Measurements from ENCODE around the gene PKIB.

The PKIB gene

DNA sequence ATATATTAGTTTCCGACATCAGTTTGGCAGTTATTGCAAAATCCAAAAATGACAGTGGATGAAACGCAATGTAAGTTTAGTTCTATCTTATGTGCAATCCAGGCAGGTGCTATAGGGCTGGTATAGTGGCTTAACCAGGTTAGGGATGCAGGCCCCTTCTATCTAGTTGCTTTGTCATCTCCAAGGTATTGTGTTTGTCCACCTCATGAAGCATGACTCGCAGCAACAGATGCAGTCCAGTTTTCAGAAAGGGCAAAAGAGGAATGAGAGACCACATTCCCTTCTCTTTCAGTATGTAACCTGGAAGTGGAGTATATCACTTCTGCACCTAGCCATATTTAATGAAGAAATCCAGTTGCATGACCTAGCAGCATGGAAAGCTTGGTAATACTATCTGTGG, 59.7 kb downstream of the PKIB start:
- no peak for DNase-seq

DNA sequence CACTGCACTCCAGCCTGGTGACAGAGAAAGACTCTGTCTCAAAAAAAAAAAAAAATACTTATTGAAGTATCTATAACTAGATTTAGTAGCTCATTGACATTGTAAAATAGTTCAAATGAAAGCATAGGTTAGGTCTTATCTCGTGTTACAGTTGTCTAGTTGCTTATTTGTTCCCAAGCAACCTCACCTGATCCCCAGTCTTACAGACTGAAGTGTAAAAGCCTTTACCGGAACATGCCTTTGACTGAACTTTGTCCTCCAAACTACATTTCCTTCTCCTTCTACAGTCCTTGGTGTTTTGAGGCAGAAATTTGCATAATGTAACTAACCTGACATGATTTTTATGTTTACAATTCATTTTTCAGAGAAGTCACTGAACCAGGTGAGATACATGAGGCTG, 61.0 kb downstream of the PKIB start:
- DNase-seq = no peak

DNA sequence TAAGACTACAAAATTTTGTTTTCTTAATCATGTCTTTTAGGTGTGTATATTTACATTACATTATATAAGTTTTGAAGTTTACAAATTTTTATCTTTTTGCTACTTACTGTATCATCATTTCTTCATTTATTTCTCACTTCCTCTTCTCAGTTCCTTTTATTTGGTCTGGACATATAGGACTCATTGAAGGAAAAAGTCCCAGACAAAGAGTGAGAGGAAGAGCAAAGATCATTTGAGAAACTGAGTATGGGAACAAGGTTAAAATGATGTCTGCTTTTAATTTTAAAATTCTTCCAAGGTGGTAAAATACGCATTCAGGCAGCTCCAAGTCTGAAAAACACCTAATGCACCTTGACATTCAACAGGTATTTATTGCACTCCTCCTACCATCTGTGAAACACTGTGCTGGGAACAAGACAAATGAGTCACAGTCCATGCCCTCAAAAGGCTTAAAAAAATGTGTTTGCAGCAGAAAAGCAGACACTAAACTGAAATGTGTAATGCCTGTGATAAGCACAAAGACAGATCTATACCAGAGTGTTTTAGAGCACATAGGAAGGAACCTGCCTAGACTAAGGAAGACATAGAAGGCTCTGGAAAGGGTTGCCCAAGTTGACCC, 63.2 kb downstream of the PKIB start:
- no peak for DNase-seq

DNA sequence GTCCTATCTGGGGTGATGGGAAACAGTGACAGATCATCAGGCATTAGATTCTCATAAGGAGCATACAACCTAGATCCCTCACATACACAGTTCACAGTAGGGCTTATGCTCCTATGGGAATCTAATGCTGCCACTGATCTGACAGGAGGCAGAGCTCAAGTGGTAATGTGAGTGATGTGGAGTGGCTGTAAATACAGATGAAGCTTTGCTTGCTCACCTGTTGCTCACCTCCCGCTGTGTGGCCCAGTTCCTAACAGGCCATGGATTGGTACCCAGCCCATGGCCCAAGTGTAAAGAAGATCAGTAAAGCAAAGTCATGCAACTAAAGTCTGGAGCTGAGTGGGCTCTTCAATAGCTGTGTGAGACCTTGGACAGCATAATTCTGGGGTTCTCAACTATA, 65.9 kb downstream of the PKIB start:
- no peak for DNase-seq

DNA sequence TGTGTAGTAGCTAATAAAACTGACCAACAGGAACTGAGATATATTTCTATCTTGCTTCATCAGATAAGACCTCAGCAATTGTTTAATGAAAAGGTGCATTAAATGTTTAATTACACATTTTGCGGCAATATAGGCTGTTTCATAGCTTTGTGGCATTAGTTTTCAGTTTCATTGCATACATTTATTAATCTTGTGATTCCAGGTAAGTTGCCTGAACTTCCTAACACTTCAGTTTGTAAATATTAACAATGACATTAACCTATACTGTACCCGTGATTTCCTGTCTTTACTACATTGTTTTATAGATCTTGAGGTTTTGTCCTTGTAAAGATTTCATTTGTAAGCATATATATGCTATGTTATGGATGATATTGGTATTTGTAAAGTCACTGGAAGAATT, 66.5 kb downstream of the PKIB start:
- no peak for DNase-seq

DNA sequence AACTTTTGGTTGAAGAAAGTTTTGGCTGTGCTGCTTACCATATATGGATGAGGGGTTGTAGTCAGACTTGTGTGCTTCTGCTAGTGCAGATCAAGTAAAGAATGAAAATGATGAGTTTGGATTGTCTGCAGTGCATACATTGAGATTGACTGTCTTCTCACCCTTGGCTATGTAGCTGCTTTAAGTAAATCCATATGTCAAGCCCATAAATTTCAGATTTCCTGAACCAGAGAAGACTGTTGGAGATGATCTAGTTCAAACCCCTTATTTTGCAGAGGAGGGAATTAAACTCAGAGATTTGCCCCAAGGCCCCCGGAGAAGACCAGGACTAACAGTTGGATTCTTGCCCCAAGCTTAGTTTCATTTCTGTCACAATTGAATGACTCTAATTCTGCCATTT, 67.2 kb downstream of the PKIB start:
- DNase-seq = no peak

DNA sequence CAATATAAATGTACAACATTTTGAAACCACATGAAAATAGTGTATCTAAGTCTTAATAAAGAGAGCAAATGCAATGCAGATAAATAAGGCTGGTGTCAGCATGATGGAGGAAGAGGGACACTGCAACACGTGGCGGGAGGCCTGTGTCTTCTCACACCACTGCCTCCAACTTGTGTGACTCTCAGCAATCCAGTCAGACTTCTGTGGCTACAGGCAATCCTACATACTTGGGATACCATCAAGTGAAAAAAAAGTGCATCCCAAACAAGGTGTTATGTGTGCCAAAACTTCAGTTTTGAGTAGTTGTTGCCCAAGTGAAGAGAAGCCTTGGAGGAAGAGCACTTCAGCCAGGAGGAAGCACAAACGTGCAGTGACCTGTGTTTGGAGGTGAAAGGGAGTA, 68.6 kb downstream of the PKIB start:
- DNase-seq = no peak

DNA sequence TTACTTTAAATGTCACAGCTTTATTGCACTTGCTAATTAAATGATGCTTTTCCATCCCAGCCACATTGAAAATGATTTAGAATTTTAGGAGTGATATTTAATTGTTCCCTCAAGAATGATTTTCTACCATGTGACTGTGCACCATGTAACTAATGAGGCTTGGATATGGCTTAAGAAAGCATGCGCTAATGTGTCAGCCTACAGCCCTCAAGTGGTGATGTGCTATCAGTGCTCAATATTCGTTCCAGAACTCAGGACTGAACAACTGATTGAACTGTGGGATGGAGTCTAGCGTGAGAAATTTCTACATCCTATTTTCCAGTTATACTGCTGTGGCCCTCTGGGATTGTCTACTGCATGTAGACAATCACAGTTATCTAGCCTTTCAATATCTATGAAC, 71.5 kb downstream of the PKIB start:
- peak in 1 of 3 experiments; percentile 29 for DNase-seq

DNA sequence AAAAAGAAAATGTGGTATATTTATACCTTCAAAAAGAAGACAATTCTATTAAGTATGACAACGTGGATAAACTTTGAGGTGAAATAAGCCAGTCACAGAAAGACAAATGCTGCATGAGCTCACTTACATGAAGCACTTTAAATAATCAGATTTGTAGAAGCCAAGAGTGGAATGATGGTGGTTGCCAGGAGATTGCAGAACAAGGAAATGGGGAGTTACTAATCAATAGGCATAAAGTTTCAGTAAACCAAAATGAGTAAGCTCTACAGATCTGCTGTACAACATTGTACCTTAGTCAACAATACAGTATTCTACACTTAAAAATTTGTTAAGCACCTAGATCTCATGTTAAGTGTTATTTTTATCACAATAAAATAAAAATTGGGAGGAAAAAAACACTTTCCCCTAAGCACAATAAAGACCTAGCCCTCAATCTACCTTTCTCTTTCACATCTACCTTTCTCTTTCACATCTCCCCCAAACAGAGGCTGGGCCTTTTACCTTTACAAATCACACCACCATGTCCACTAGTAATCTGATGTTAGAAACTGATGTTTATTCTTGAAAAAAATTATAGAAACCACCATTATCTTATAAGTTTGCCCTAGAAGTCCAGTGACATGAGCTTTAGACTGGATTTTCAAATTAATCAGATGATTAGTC, 73.9 kb downstream of the PKIB start:
- no peak for DNase-seq

DNA sequence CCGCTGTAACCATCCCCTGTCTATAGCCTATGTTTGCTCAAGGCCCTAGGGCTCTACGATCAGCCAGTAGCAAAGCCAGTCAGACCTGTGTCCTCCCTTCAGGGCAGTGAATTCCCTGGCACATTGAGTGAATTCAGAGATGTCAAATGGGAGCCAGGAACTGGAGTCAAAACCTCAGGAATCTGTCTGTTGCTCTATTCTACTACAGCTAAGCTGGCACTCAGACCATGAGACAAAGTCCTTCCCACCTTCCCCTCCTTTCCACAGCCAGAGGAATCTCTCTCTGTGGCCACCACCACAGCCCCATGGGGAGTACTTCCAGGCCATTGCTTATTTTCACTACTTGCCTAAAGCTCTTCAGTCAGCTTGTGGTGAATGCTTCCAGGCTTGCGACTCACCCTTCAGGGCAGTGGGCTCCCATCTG, 82.0 kb downstream of the PKIB start:
- no peak for DNase-seq

DNA sequence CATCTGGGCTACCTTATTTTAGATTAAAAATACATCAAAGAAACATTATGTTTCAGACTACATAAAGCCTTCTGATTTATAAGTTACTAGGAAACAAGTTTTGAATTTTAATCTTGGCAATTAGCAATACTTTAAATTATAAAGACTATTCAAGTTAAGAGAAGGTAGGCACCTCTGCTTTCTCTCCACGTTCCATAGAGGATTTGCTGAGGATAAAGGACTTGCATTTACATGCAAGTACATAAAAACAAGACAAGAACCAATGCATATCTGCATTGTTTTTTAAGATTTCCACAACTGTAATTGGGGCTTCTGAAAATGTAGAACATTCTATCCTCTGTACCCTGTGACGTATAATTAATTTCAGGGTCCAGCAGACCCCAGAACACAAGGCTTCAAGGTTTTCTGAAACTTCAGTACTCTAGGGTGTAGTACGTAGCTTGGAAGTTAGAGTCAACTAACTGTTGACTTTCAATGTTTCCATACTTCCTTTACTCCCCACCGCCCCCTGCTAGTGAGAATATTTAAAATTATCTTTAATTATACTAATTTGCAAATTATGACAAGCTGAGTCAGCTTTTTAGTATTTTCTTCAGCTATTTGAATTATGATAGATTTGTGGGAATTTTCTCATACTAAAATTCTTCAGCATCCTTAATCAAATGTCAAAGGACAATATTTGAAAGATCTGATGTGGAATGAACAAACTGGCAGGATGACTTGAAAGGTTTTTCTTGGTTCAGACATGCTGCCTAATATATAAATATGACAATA, 82.8 kb downstream of the PKIB start:
- DNase-seq = no peak

DNA sequence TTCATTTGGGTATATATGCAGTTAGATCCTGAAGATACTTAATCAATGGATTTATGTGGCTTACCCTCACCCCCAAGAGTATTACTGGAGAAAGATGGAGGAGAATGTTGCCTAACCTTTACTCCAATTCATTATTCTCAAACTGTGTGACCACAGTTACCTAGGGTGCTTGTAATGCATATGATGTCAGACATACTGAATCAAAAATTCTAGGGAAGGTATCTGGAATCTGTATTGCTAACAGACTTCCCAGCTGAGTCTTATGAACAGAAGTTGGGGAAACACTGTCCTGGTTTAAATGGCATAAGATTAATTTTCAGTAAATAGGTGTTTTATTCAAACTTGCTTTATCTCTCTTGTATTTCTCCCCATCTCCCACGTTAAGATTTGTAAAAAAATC, 83.9 kb downstream of the PKIB start:
- no peak for DNase-seq

DNA sequence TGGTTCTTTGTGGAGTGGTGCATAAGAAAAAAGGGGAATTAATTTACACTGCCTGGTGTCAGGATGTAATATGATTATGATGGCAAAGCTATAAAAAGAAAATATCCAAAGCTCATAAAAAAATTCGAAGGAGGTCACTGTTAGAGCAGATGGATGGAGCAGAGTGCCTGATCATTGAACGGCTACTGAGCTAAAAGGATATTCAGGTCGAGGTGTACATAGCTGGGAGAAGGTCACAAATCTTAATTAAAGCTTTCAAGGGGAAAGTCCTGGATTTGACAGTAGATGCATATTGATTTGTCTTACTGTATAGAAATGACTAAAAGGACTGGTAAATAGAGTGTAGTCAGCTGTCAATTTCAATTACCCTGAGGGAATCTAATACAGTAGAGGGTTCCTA, 84.4 kb downstream of the PKIB start:
- DNase-seq = peak in 2 of 3 experiments; percentile 5 to 69

DNA sequence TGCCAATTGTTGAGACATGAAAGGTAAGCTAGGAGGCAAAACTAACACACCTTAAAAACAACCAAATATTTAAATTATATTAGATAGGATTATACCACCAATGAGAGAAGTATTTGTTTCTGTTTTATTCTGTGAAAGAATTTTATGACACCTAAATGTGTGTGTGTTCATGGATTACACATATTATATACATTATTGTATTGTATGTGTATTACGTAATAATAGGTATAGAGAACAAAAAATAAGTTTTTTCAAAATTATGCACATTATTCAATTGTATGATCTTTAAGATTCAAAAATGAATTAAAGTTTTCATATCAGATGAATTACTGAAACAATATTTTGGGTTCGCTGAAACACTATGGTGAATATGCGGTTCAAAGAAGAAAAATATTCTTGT, 85.0 kb downstream of the PKIB start:
- DNase-seq = no peak

DNA sequence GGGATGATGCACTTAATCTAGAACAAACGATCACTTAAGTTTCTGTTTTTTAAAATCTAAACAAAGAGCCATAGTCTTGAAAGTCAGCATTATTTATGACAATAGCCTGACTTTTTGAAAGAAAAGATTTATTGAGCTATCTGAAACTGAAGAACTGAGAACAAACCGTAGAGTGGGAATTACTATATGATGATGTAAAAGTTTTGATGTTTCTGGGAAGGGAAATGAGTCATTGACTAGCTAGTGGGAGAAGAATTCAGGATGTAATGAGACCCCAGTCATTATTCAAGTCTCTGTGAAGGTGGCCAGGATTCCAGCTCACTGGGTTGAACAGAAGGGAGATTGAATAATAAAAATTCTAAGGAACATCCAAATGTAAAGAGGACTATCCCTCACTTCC, 85.9 kb downstream of the PKIB start:
- no peak for DNase-seq

DNA sequence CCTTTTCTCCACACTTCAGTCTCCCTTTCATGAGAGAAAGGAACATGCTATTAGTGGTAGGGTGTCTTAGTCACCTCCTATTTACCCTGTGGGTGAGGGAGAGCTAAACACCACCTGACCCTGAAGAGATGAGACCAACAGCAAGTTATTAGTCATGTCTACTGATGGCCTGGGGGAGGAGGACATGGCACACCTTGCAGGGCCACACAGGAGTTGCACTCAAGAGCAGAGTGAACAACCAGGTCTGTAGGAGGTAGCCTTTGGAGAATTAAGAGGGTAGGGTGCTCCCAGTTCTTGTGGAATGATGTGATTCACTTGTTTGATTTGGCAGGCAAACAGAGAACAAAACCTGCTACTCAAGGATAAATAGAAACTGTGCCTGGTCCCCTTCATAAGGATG, 86.6 kb downstream of the PKIB start:
- no peak for DNase-seq

DNA sequence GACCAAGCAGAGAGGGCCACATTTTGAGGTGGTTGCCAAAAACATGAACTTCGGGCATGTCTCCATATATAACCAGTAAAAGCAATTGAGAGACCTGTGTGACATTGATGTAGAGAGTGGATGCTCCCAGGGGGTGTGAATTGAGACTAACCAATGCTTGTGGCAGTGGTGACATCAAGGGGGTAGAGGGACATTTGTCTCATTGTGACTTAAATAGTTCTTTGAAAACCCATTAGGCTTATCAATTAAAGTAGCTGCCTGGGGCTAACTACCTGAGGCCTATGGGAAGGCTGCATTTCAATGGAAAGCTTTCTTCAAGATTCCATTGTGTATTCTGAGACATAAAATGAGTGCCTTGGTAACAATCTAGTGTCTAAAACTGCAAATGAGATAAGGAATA, 87.3 kb downstream of the PKIB start:
- DNase-seq = no peak

DNA sequence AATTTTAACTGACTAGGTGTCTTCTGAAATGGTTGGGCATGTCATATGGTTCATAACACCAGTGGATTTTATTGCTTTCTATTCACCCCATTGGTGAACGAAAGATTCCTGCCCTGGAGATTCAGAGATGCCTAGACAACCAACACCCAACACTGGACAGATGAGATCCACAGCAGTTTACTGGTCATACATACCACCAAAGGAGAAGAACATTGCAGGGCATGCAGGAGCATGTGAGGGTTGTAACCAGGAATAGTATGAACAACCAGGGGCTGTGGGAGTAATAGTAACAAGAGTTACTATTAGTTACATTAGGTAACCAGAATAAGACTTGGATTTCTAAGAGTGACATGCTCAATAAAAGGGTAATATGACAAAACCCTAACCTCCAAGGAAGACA, 91.5 kb downstream of the PKIB start:
- DNase-seq = no peak

DNA sequence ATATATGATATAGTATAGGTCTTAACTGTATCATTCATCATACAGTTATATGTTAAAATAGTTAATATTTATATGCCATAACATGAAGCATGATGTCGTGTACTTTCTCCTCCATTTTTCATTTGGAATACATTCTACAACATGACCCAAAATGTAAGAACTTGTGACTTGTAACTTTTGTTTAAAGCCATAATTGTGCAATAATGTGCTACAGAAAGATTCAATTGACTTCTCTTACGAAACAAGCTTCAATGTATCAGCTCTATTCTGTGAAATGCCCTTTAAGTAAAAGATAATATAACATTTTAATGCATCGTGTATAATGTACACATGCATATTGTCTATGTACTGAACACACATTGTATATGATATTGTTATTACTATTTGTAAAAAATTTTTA, 92.6 kb downstream of the PKIB start:
- no peak for DNase-seq

DNA sequence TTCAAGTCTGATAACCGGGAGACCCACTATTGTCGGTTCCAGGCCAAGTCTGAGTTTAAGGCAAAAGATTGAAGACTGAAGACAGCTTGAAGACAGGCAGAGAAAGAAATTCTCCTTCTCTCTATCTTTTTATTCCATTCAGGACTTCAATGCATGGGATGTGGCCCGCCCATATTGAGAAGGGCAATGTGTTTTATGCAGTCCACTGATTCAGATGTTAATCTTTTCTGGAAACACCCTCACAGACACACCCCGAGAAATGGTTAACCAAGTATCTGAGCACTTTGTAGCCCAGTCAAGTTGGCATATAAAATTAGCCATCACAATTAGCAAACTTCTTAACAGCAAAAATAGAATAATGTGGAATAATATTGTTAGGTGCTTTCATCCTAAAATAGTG, 93.9 kb downstream of the PKIB start:
- DNase-seq = no peak

DNA sequence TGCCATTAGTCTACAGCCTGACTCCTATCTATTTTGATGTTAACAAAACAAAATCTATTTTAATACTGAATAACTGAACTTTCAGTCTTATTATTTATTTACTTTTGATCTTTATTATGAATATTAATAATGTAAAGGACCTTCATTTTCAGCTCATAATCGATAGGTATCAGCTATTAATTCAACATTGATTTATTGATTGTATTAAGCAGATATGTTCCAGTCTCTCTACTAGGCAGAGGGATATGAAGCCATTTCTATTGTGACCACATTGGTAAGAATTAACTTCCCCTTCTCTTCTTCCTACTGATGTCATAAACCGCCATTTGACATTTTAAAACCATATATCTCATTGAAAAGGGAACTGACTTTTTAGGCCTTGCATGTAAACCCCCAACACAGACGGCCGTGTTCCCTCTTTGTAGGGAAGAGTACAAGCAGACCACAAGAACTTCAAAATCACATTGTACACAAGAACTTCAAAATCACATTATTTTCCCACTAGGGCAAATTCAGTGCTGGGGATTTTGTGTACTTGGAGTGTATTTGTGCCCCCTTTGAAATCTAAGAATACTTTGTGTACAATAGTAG, 99.8 kb downstream of the PKIB start:
- no peak for DNase-seq

DNA sequence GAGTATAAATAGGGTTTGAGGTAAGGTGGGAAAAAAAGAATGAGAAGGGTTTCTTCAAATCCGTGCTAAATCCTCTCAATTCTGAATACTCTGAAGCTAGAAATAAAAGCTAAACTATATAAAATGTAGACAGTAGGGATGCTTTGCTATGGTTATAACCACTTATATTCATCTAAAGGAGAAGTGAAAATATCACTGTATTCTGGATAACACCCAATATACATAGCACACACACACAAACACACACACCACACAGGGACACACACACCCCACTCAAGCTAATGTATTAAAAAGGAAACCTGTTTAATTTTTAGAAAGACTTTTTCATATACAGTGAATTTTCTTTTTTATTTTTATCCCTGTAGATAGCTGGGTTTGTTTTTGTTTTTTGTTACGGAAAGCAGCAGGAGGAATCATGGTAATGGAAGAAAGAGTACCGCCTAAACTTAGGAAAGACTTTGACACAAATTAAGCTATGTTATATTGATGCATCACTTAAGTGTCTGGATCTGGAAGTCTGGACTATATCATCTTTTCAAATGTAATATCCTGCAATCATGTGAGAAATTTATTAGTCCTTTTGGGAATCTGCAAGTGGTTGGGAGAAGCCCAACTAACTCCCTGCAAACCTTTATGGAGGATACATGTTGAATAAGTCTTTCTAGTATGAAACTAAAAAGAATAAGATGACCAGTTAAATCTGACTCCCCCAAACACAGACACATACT, 100.9 kb downstream of the PKIB start:
- no peak for DNase-seq

DNA sequence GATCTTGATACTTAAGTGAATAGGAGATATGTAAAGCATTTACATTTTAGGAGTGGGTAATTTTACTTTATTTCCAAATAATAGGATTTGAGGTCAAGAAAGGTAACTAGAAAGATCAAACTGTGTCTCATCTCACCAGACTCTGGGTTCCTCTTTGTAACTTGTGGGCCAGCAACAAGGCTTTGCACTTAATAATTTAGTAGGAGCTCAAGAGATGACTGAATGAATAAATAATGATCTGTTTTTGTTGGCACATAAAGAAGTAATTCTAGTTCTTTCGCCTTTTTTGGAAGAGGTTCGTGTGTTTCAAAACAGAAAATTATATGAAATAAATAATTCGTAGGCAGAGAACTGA, 101.9 kb downstream of the PKIB start:
- no peak for DNase-seq
